T-helper 2 cell treated with Interferon-gamma antibody and Interleukin-4, amounts not matched to agents 100 ng/mL and 5 ng/mL, for 36 hours (primary cell): ENCODE data around the gene DTNBP1. TPM values are rescaled to one million over a fixed set of nuclear protein-coding genes. Genes with fewer than 3 reads are reported as not detected.

Source experiments
- intact Hi-C: fragments of 100-400 bp; cut with micrococcal nuclease; formaldehyde crosslinking; loops from one replicate; pipeline ENCODE4 v1.15.1; 2023
- total RNA-seq: library from RNA; stranded (reverse); gene quantifications from 2 replicates; pipeline ENCODE4 v1.2.3, GENCODE V29; 2022

DTNBP1 gene
- total RNA-seq, 1 donor from 2014 or later: 25.3 TPM

- intact Hi-C loops: no loop called here
Observed at GRCh38 chr6:15489261-15489962, 173.4 kb downstream of the DTNBP1 start.

GRCh38 chr6:15487262-15487661, 175.6 kb downstream of the DTNBP1 start:
- intact Hi-C loops: no loop called here

- intact Hi-C loops: no loop called here
Observed at GRCh38 chr6:15485936-15486335, 176.9 kb downstream of the DTNBP1 start.

GRCh38 chr6:15484821-15485220, 178.0 kb downstream of the DTNBP1 start:
- intact Hi-C loops: no loop called here

GRCh38 chr6:15484140-15484539, 178.7 kb downstream of the DTNBP1 start:
- intact Hi-C loops: no loop called here

- intact Hi-C loops: no loop called here
Observed at GRCh38 chr6:15483060-15483459, 179.8 kb downstream of the DTNBP1 start.

- intact Hi-C loops: no loop called here
Observed at GRCh38 chr6:15481390-15482291, 181.2 kb downstream of the DTNBP1 start.

- intact Hi-C loops: no loop called here
Observed at GRCh38 chr6:15480525-15480924, 182.3 kb downstream of the DTNBP1 start.

- intact Hi-C loops: no loop called here
Observed at GRCh38 chr6:15479761-15480160, 183.1 kb downstream of the DTNBP1 start.

- intact Hi-C loops: no loop called here
Observed at GRCh38 chr6:15477746-15478145, 185.1 kb downstream of the DTNBP1 start.

- intact Hi-C loops: no loop called here
Observed at GRCh38 chr6:15476631-15477380, 186.0 kb downstream of the DTNBP1 start.

- intact Hi-C loops: no loop called here
Observed at GRCh38 chr6:15475872-15476271, 187.0 kb downstream of the DTNBP1 start.

- intact Hi-C loops: no loop called here
Observed at GRCh38 chr6:15475261-15475660, 187.6 kb downstream of the DTNBP1 start.

GRCh38 chr6:15474196-15474595, 188.6 kb downstream of the DTNBP1 start:
- intact Hi-C loops: no loop called here

GRCh38 chr6:15473741-15474161, 189.1 kb downstream of the DTNBP1 start:
- intact Hi-C loops: no loop called here

GRCh38 chr6:15473174-15473573, 189.7 kb downstream of the DTNBP1 start:
- intact Hi-C loops: no loop called here
